ENCODE results near the gene UGT1A3. TPM values are rescaled to one million over a fixed set of nuclear protein-coding genes. Genes with fewer than 3 reads are reported as not detected.
"Not testable (repeated sequence)": the region's sequence is repeated elsewhere in the genome, so short reads cannot be mapped to it uniquely, and the experiment has no call there.

UGT1A3 gene
- total RNA-seq, 4 donors from 2014 or later = 0.67 to 1.0 TPM; not detected in 2

DNA sequence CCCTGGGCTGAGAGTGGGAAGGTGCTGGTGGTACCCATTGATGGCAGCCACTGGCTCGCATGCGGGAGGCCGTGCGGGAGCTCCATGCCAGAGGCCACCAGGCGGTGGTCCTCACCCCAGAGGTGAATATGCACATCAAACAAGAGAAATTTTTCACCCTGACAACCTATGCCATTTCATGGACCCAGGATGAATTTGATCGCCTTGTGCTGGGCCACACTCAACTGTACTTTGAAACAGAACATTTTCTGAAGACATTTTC, 18.4 kb downstream of the UGT1A3 start:
- no peak for TF ChIP-seq POLR2A (IDR thresholded peaks at IDR 0.05)
- TF ChIP-seq, protein P1, sequence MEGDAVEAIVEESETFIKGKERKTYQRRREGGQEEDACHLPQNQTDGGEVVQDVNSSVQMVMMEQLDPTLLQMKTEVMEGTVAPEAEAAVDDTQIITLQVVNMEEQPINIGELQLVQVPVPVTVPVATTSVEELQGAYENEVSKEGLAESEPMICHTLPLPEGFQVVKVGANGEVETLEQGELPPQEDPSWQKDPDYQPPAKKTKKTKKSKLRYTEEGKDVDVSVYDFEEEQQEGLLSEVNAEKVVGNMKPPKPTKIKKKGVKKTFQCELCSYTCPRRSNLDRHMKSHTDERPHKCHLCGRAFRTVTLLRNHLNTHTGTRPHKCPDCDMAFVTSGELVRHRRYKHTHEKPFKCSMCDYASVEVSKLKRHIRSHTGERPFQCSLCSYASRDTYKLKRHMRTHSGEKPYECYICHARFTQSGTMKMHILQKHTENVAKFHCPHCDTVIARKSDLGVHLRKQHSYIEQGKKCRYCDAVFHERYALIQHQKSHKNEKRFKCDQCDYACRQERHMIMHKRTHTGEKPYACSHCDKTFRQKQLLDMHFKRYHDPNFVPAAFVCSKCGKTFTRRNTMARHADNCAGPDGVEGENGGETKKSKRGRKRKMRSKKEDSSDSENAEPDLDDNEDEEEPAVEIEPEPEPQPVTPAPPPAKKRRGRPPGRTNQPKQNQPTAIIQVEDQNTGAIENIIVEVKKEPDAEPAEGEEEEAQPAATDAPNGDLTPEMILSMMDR (IDR thresholded peaks at IDR 0.05) = no peak
- H3K4me3 ChIP-seq (replicated peaks in 1 of 3) = no peak overlapping the region
- intact Hi-C loops (cut with DNase I) = no loop called here
- WGBS, 2 donors = 86 to 99% methylated on average over 5 to 6 of the region's 6 CpGs
- H3K36me3 ChIP-seq = no peaks in the 10 kb centered on the region
- no peaks in the 10 kb centered on the region for H3K9me3 ChIP-seq
- H3K27ac ChIP-seq = no peak overlapping the region
- no peaks in the 10 kb centered on the region for H3K4me1 ChIP-seq
- no peaks in the 10 kb centered on the region for H3K27me3 ChIP-seq
- no peak for DNase-seq

DNA sequence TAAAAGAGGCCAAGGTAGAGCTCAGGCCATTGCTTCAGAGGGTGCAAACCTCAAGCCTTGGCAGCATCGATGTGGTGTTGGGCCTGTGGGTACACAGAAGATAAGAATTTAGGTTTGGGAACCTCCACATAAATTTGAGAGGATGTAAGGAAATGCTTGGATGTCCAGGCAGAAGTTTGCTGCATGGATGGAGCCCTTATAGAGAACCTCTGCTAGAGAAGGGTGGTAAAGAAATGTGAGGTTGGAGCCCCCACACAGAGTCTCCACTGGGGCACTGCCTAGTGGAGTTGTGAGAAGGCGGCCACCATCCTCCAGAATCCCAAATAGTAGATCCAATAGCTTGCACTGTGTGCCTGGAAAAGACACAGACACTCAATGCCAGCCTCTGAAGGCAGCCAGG, 21.8 kb downstream of the UGT1A3 start:
- H3K9me3 ChIP-seq; DNase-seq; H3K36me3 ChIP-seq; H3K4me3 ChIP-seq (replicated peaks in 1 of 3); H3K27me3 ChIP-seq; H3K27ac ChIP-seq; H3K4me1 ChIP-seq; intact Hi-C loops (cut with DNase I): not testable (repeated sequence)
- WGBS, 2 donors = 74 to 92% methylated on average over 2 of the region's 2 CpGs

DNA sequence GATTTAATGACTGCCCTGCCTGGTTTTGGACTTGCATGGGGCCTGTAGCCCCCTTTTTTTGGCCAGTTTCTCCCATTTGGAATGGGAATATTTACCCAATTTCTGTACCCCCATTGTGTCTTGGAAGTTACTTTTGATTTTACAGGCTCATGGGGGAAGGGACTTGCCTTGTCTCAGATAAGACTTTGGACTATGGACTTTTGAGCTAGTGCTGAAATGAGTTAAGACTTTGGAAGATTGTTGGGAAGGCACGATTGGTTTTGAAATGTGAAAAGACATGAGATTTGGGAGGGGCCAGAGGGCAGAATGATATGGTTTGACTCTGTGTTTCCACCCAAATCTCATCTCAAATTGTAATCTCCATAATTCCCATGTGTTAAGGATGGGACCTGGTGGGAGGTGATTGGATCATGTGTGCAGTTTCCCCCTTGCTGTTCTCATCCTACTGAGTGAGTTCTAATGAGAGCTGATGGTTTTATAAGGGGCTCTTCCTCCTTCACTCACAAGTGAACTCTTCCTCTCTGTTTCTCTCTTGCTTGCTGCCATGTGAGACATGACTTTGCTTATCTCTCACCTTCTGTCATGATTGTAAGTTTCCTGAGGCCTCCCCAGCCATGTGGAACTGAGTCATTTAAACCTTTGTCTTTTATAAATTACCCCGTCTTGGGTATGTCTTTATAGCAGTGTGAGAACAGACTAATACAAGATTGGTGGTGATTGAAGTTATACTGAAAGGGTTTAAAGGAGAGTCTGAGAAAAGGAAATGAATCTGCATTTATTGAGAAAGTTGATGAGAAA, 22.6 kb downstream of the UGT1A3 start:
- H3K27me3 ChIP-seq; H3K4me1 ChIP-seq; H3K4me3 ChIP-seq (replicated peaks in 1 of 3); H3K27ac ChIP-seq; H3K36me3 ChIP-seq; H3K9me3 ChIP-seq; DNase-seq; intact Hi-C loops (cut with DNase I): not testable (repeated sequence)
- WGBS, 2 donors = 79 to 86% methylated on average over 2 of the region's 2 CpGs

DNA sequence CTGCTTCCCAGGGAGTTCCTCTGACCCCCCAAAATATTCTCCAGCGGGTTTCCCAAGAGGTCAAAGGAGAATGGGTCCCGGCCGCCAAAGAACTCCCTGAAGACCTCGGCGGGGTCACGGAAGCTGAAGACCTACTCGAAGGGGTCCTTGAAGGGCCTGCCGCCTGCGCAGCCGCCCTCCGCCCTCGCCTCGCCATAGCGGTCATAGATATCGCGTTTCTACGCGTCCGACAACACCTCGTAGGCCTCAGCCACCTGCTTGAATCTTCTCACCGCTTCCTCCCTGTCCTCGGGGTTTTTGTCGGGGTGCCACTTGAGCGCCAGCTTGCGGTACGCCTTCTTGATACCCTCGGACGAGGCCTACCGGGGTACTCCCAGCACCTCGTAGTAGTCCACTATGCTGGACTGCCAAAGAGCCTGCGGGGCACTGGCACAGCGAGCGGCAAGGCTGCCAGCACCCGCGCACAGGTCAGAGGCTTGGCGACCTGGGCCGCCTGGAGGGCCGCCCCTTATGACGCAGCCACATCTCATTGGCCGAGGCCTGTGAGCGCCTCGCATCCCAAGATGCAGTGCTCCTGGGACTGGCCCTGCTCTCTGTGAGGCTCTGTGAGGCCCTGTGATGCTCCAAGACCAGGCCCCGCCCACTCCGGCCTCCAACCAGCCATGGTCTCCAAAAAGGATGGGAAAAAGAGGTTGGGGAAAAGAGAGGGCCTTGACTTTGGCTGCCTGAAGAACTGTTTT, 26.2 kb downstream of the UGT1A3 start:
- H3K27me3 ChIP-seq = no peaks in the 10 kb centered on the region
- no peak for DNase-seq
- no peaks in the 10 kb centered on the region for H3K4me1 ChIP-seq
- H3K27ac ChIP-seq = no peak overlapping the region
- H3K4me3 ChIP-seq (replicated peaks in 1 of 3) = no peak overlapping the region
- WGBS, 2 donors = 88 to 95% methylated on average over 32 to 42 of the region's 44 CpGs
- H3K36me3 ChIP-seq = no peaks in the 10 kb centered on the region
- H3K9me3 ChIP-seq = no peaks in the 10 kb centered on the region
- intact Hi-C loops (cut with DNase I) = no loop called here
- TF ChIP-seq, protein P1 (IDR thresholded peaks at IDR 0.05) = no peak
- TF ChIP-seq POLR2A (IDR thresholded peaks at IDR 0.05) = no peak

DNA sequence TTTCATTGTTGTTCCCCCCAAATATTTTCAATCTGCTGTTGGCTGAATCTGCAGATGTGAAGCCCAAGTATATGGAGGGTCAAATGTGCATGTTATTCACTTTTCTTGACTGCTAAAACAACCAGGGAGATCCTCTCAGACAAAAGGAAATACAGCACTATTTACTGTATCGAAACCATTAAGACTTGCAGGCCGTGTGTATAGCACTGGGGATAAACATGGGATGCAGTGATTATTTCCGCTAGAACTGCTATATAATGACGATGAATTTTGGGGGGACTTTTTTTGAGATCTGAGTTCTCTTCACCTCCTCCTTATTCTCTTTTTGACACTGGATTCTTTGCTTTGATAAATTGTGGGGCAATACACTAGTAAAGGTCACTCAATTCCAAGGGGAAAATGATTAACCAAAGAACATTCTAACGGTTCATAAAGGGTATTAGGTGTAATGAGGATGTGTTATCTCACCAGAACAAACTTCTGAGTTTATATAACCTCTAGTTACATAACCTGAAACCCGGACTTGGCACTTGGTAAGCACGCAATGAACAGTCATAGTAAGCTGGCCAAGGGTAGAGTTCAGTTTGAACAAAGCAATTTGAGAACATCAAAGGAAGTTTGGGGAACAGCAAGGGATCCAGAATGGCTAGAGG, 27.7 kb downstream of the UGT1A3 start:
- Histone ChIP-seq H3K36me3 (no peaks in the 10 kb centered on the region), H3K4me1 (no peaks in the 10 kb centered on the region), H3K27me3 (no peaks in the 10 kb centered on the region), H3K9me3 (no peaks in the 10 kb centered on the region), H3K4me3 (replicated peaks in 1 of 3) (no peak overlapping the region), H3K27ac (no peak overlapping the region)
- WGBS, 2 donors = 81 to 82% methylated on average over 7 of the region's 7 CpGs
- TF ChIP-seq, protein P1 (IDR thresholded peaks at IDR 0.05) = no peak
- no peak for TF ChIP-seq POLR2A (IDR thresholded peaks at IDR 0.05)
- no peak for DNase-seq
- intact Hi-C loops (cut with DNase I) = no loop called here

DNA sequence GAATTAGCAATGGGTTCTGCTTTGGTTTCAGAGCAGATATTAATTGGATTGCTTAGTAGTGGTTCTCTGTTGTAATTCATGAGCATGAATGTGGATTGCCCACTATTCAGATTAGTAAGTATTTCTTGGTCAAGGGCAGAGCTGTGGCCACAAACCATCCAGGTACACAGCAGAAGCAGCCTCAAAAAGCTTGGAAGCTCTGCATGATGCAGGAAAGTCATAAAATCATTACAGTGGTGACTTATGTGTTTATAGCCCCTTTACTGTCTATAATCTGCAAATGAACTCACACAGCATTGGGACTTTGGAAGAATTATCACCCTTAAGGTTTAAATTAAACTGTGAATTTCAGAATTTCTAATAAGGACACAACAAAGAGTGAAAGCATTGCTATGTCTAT, 29.3 kb downstream of the UGT1A3 start:
- H3K9me3 ChIP-seq = no peaks in the 10 kb centered on the region
- no peak overlapping the region for H3K4me3 ChIP-seq (replicated peaks in 1 of 3)
- DNase-seq = no peak
- H3K27ac ChIP-seq = no peak overlapping the region
- intact Hi-C loops (cut with DNase I) = no loop called here
- TF ChIP-seq POLR2A (IDR thresholded peaks at IDR 0.05) = no peak
- TF ChIP-seq, protein P1 (IDR thresholded peaks at IDR 0.05) = no peak
- H3K36me3 ChIP-seq = no peaks in the 10 kb centered on the region
- no peaks in the 10 kb centered on the region for H3K27me3 ChIP-seq
- H3K4me1 ChIP-seq = no peaks in the 10 kb centered on the region

Data from thyroid gland (tissue), 4 donors.